IgD-negative memory B cell (primary cell): ENCODE data around the gene CA4. TPM values are rescaled to one million over a fixed set of nuclear protein-coding genes. Genes with fewer than 3 reads are reported as not detected.
"Not testable (repeated sequence)": the region's sequence is repeated elsewhere in the genome, so short reads cannot be mapped to it uniquely, and the experiment has no call there.

ENCODE experiments used
- H3K27ac Mint-ChIP-seq, 3 donors: one replicate each; pipeline ENCODE4 v1.8.0; 2020 to 2022; ENCODE audit warnings: mild to moderate bottlenecking in 3 of 3, mixed read lengths in 3 of 3, moderate library complexity in 1 of 3
- H3K27me3 Mint-ChIP-seq: one replicate; pipeline ENCODE4 v1.8.0; 2021; ENCODE audit warnings: mixed read lengths
- H3K36me3 Mint-ChIP-seq: one replicate; pipeline ENCODE4 v1.8.0; 2020; ENCODE audit warnings: mild to moderate bottlenecking, mixed read lengths
- H3K4me1 Mint-ChIP-seq, 3 donors: one replicate each; pipeline ENCODE4 v1.8.0; 2020 to 2022; ENCODE audit warnings: mixed read lengths in 3 of 3, mild to moderate bottlenecking in 1 of 3
- H3K4me3 Mint-ChIP-seq, 4 donors: one replicate each; pipeline ENCODE4 v1.8.0; 2020 to 2022; ENCODE audit warnings: mild to moderate bottlenecking in 4 of 4, mixed read lengths in 4 of 4, moderate library complexity in 3 of 4
- H3K9me3 Mint-ChIP-seq, 3 donors: one replicate each; pipeline ENCODE4 v1.8.0; 2020 to 2021; ENCODE audit warnings: mixed read lengths in 3 of 3, mild to moderate bottlenecking in 1 of 3
- polyA plus RNA-seq: library from polyadenylated mRNA; unstranded; fragments of 300-500 nt; fragmentation: Illumina TruSeq; gene quantifications from one replicate; pipeline ENCODE4 v1.2.3, GENCODE V29; 2021

CA4 gene
- polyA plus RNA-seq, 1 donor from 2014 or later, result not detected

GRCh38 chr17:60193482-60193881, 43.7 kb downstream of the CA4 start:
- Mint-ChIP-seq H3K4me1 (no peaks in the 10 kb centered on the region), H3K4me3 (no peak overlapping the region), H3K27me3 (no peaks in the 10 kb centered on the region), H3K36me3 (peaks cover 18% of the 10 kb centered on the region), H3K9me3 (no peaks in the 10 kb centered on the region), H3K27ac (no peak overlapping the region)

DNA sequence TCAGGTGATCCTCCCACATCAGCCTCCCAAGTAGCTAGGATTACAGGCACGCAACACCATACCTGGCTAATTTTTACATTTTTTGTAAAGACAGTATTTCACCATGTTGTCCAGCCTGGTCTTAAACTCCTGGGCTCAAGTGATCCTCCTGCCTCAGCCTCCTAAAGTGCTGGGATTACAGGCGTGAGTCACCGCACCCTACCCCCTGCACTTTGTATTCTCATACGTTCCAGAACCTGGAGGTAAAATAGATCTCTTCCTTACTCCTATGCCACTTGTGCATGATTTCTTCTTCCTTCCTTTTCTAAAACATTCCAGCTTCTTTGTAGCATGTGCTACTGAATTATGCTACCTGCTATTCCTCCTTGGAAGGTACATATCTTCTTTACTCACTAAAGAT, 44.4 kb downstream of the CA4 start:
- not testable (repeated sequence) for H3K4me3 Mint-ChIP-seq, H3K9me3 Mint-ChIP-seq, H3K27me3 Mint-ChIP-seq, H3K4me1 Mint-ChIP-seq, H3K27ac Mint-ChIP-seq
- H3K36me3 Mint-ChIP-seq, result peaks cover 15% of the 10 kb centered on the region

- not testable (repeated sequence) for H3K9me3 Mint-ChIP-seq, H3K27ac Mint-ChIP-seq, H3K36me3 Mint-ChIP-seq, H3K27me3 Mint-ChIP-seq, H3K4me1 Mint-ChIP-seq, H3K4me3 Mint-ChIP-seq
Observed at GRCh38 chr17:60198630-60199029, 48.9 kb downstream of the CA4 start.

GRCh38 chr17:60205782-60206181, 56.0 kb downstream of the CA4 start:
- H3K27ac Mint-ChIP-seq, H3K4me1 Mint-ChIP-seq, H3K9me3 Mint-ChIP-seq, H3K27me3 Mint-ChIP-seq, H3K36me3 Mint-ChIP-seq, H3K4me3 Mint-ChIP-seq: not testable (repeated sequence)

- H3K4me3 Mint-ChIP-seq, H3K4me1 Mint-ChIP-seq, H3K27ac Mint-ChIP-seq, H3K9me3 Mint-ChIP-seq, H3K27me3 Mint-ChIP-seq, H3K36me3 Mint-ChIP-seq: not testable (repeated sequence)
Observed at GRCh38 chr17:60208302-60208701, 58.5 kb downstream of the CA4 start.

Other genes with a start within 250 kb of the CA4 start
- gene RNFT1, start 185.2 kb upstream of the CA4 start, polyA plus RNA-seq, result 28.4 TPM
- 15.1 TPM for gene HEATR6, start 71.1 kb upstream of the CA4 start, polyA plus RNA-seq
- 6.5 TPM for gene USP32, start 242.2 kb downstream of the CA4 start, polyA plus RNA-seq